Neural cell (in vitro differentiated cells): ENCODE results near the gene CABLES2.

Experiments
- EZH2 ChIP-seq: fragments of 200-600, 300-800 bp; shearing (Covaris generic), sonication (generic); IDR thresholded peaks from 2 replicates; pipeline ENCODE4 v1.6.1; 2014; ENCODE audit warnings: antibody characterized with exemption, low read length, borderline replicate concordance, mild to moderate bottlenecking; ENCODE audit not compliant: insufficient read depth, poor library complexity, severe bottlenecking
- TAF1 ChIP-seq: IDR thresholded peaks from 2 replicates; pipeline ENCODE4 v1.6.1; 2012; ENCODE audit warnings: low read depth
- TF ChIP-seq, protein P1 (sequence below): fragments of 450-650 bp; IDR thresholded peaks from 2 replicates; pipeline ENCODE4 v1.5.1; 2014; ENCODE audit warnings: antibody characterized with exemption, mild to moderate bottlenecking, moderate library complexity; ENCODE audit not compliant: poor library complexity, severe bottlenecking
- TF ChIP-seq, protein P2 (sequence below): IDR thresholded peaks from 2 replicates; pipeline ENCODE4 v1.6.1; 2012; ENCODE audit warnings: borderline replicate concordance

DNA sequence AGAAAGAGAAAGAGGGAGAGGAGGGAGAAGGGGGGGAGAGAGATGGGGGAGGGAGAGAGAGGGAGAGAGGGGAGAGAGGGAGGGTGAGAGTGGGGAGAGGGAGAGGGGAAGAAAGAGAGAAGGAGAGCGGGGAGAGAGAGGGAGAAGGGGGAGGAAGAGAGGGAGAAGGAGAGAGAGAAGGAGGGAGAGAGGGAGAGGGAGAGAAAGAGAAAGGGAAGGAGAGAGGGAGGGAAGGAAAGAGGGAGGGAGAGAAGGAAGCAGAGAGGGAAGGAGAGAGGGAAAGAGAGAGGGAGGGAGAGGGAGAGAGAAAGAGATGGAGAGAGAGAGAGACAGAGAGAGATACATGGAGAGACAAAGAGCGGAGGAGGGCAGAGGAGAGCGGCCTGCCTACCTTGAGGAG is 44.9 kb upstream of the CABLES2 start:
- TF ChIP-seq, protein P1, sequence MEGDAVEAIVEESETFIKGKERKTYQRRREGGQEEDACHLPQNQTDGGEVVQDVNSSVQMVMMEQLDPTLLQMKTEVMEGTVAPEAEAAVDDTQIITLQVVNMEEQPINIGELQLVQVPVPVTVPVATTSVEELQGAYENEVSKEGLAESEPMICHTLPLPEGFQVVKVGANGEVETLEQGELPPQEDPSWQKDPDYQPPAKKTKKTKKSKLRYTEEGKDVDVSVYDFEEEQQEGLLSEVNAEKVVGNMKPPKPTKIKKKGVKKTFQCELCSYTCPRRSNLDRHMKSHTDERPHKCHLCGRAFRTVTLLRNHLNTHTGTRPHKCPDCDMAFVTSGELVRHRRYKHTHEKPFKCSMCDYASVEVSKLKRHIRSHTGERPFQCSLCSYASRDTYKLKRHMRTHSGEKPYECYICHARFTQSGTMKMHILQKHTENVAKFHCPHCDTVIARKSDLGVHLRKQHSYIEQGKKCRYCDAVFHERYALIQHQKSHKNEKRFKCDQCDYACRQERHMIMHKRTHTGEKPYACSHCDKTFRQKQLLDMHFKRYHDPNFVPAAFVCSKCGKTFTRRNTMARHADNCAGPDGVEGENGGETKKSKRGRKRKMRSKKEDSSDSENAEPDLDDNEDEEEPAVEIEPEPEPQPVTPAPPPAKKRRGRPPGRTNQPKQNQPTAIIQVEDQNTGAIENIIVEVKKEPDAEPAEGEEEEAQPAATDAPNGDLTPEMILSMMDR: no peak
- TF ChIP-seq EZH2 (no peak), TAF1 (no peak)
- TF ChIP-seq, protein P2, sequence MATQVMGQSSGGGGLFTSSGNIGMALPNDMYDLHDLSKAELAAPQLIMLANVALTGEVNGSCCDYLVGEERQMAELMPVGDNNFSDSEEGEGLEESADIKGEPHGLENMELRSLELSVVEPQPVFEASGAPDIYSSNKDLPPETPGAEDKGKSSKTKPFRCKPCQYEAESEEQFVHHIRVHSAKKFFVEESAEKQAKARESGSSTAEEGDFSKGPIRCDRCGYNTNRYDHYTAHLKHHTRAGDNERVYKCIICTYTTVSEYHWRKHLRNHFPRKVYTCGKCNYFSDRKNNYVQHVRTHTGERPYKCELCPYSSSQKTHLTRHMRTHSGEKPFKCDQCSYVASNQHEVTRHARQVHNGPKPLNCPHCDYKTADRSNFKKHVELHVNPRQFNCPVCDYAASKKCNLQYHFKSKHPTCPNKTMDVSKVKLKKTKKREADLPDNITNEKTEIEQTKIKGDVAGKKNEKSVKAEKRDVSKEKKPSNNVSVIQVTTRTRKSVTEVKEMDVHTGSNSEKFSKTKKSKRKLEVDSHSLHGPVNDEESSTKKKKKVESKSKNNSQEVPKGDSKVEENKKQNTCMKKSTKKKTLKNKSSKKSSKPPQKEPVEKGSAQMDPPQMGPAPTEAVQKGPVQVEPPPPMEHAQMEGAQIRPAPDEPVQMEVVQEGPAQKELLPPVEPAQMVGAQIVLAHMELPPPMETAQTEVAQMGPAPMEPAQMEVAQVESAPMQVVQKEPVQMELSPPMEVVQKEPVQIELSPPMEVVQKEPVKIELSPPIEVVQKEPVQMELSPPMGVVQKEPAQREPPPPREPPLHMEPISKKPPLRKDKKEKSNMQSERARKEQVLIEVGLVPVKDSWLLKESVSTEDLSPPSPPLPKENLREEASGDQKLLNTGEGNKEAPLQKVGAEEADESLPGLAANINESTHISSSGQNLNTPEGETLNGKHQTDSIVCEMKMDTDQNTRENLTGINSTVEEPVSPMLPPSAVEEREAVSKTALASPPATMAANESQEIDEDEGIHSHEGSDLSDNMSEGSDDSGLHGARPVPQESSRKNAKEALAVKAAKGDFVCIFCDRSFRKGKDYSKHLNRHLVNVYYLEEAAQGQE: no peak
